Common myeloid progenitor, CD34-positive (primary cell): ENCODE results near the gene SLC8A1.

ENCODE experiments used
- CTCF ChIA-PET: fragments of 350-600 bp; sonication (Branson Sonifier 250); formaldehyde crosslinking; loops from one replicate; lab custom pipeline; 2021; ENCODE audit warnings: antibody characterized with exemption; lab: Charles Lee
- POLR2A ChIA-PET: fragments of 350-600 bp; sonication (Branson Sonifier 250); formaldehyde crosslinking; loops from one replicate; lab custom pipeline; 2021; ENCODE audit warnings: antibody characterized with exemption; lab: Charles Lee
- DNase-seq, 3 donors: peaks; one replicate each; pipeline versions ENCODE4 v3.0.0 to v3.0.0-alpha.2; 2013
- H3K27ac ChIP-seq, 2 experiments: 1 replicate in 1 of 2; 2 replicates in 1 of 2; pipeline ENCODE4 v1.7.0; 2013; ENCODE audit warnings: inconsistent platforms in 2 of 2, low read length in 2 of 2, mild to moderate bottlenecking in 2 of 2, low read depth in 1 of 2, moderate library complexity in 1 of 2; ENCODE audit not compliant: severe bottlenecking in 2 of 2, insufficient read depth in 1 of 2, poor library complexity in 1 of 2
- H3K27me3 ChIP-seq, 5 experiments: replicated peaks in 2 of 5; 1 replicate in 3 of 5; 2 replicates in 2 of 5; pipeline versions ENCODE4 v1.6.1 to v1.7.0; 2013; ENCODE audit warnings: low read length in 4 of 5, mild to moderate bottlenecking in 2 of 5, moderate library complexity in 2 of 5, inconsistent platforms in 1 of 5; ENCODE audit not compliant: insufficient read depth in 5 of 5, control insufficient read depth in 4 of 5
- H3K36me3 ChIP-seq, 4 experiments: 1 replicate in 2 of 4; 2 replicates in 2 of 4; pipeline versions ENCODE4 v1.6.1 to v1.7.0; 2013; ENCODE audit warnings: low read length in 3 of 4, control low read depth in 1 of 4, mild to moderate bottlenecking in 1 of 4; ENCODE audit not compliant: control insufficient read depth in 4 of 4, insufficient read depth in 4 of 4
- H3K4me1 ChIP-seq, 4 experiments: 1 replicate in 3 of 4; 2 replicates in 1 of 4; pipeline versions ENCODE4 v1.6.1 to v1.7.1; 2013; ENCODE audit warnings: low read length in 3 of 4, mild to moderate bottlenecking in 3 of 4, control low read depth in 1 of 4, inconsistent platforms in 1 of 4, moderate library complexity in 1 of 4; ENCODE audit not compliant: control insufficient read depth in 4 of 4, insufficient read depth in 4 of 4; ENCODE audit errors: control extremely low read depth in 1 of 4
- H3K4me3 ChIP-seq, 7 experiments: 1 replicate in 4 of 7; 2 replicates in 3 of 7; pipeline versions ENCODE4 v1.5.1 to v1.7.0; 2013; ENCODE audit warnings: mild to moderate bottlenecking in 7 of 7, low read length in 6 of 7, moderate library complexity in 6 of 7, inconsistent platforms in 2 of 7, low read depth in 2 of 7, control low read depth in 1 of 7; ENCODE audit not compliant: insufficient read depth in 4 of 7, control insufficient read depth in 1 of 7; ENCODE audit errors: extremely low read depth in 1 of 7
- H3K9me3 ChIP-seq, 5 experiments: 1 replicate in 4 of 5; 2 replicates in 1 of 5; pipeline versions ENCODE4 v1.6.1 to v1.7.1; 2013; ENCODE audit warnings: low read length in 4 of 5, mild to moderate bottlenecking in 2 of 5, inconsistent platforms in 1 of 5, low read depth in 1 of 5, moderate library complexity in 1 of 5; ENCODE audit not compliant: control insufficient read depth in 4 of 5, insufficient read depth in 2 of 5; ENCODE audit errors: control extremely low read depth in 1 of 5
- WGBS: methylation state at CpG from one replicate; pipeline ENCODE4 v1.1.5; 2013; ENCODE audit not compliant: insufficient coverage; 5-methylcytosine and 5-hydroxymethylcytosine counted together

The SLC8A1 gene

GRCh38 chr2:40310303-40310702 lies 141.6 kb downstream of the SLC8A1 start:
- Histone ChIP-seq H3K9me3 (peaks cover 0 to 2% (median 0%) of the 10 kb centered on the region in 5 experiments), H3K27me3 (no peaks in the 10 kb centered on the region), H3K27ac (no peak overlapping the region), H3K36me3 (no peaks in the 10 kb centered on the region), H3K4me3 (no peak overlapping the region), H3K4me1 (no peaks in the 10 kb centered on the region)
- ChIA-PET CTCF (interaction anchor here (0.6 to 0.7 kb wide), 2 partner anchors 9 to 21 kb away, joined by 3 read pairs; no protein-coding TSS in a partner anchor), POLR2A (no interaction called here)
- DNase-seq = no peak
- WGBS = 80% methylated on average over 1 of the region's 1 CpG

GRCh38 chr2:40304340-40304739 lies 147.6 kb downstream of the SLC8A1 start:
- DNase-seq = no peak
- ChIA-PET POLR2A (interaction anchor here (0.5 kb wide), 1 partner anchor 113 kb away, joined by 3 read pairs; no protein-coding TSS in a partner anchor), CTCF (no interaction called here)
- H3K9me3 ChIP-seq = no peaks in the 10 kb centered on the region
- H3K27me3 ChIP-seq = no peaks in the 10 kb centered on the region
- H3K4me3 ChIP-seq = no peak overlapping the region
- H3K4me1 ChIP-seq = no peaks in the 10 kb centered on the region
- no peak overlapping the region for H3K27ac ChIP-seq
- no peaks in the 10 kb centered on the region for H3K36me3 ChIP-seq
- WGBS = 90% methylated on average over 8 of the region's 8 CpGs

- H3K27ac ChIP-seq = no peak overlapping the region
- POLR2A ChIA-PET = no interaction called here
- H3K27me3 ChIP-seq = no peaks in the 10 kb centered on the region
- H3K4me3 ChIP-seq = no peak overlapping the region
- no peaks in the 10 kb centered on the region for H3K4me1 ChIP-seq
- CTCF ChIA-PET = no interaction called here
- no peaks in the 10 kb centered on the region for H3K36me3 ChIP-seq
- H3K9me3 ChIP-seq = no peaks in the 10 kb centered on the region
- 49% methylated on average over 2 of the region's 4 CpGs for WGBS
- no peak for DNase-seq
These were observed 148.1 kb downstream of the SLC8A1 start for GRCh38 chr2:40303746-40304145.

- Histone ChIP-seq H3K27ac (no peak overlapping the region), H3K36me3 (no peaks in the 10 kb centered on the region), H3K4me1 (no peaks in the 10 kb centered on the region), H3K27me3 (no peaks in the 10 kb centered on the region), H3K4me3 (no peak overlapping the region), H3K9me3 (no peaks in the 10 kb centered on the region)
- WGBS = no CpG with 5 or more reads among the region's 2 CpGs
- CTCF ChIA-PET = no interaction called here
- POLR2A ChIA-PET = no interaction called here
- DNase-seq = no peak
These were observed 149.1 kb downstream of the SLC8A1 start for GRCh38 chr2:40302751-40303325.

- POLR2A ChIA-PET = no interaction called here
- 83% methylated on average over 4 of the region's 6 CpGs for WGBS
- CTCF ChIA-PET = no interaction called here
- H3K4me1 ChIP-seq = no peaks in the 10 kb centered on the region
- H3K36me3 ChIP-seq = no peaks in the 10 kb centered on the region
- no peaks in the 10 kb centered on the region for H3K9me3 ChIP-seq
- no peak overlapping the region for H3K4me3 ChIP-seq
- no peaks in the 10 kb centered on the region for H3K27me3 ChIP-seq
- DNase-seq = no peak
- H3K27ac ChIP-seq = no peak overlapping the region
These were observed 151.5 kb downstream of the SLC8A1 start for GRCh38 chr2:40300391-40300790.

GRCh38 chr2:40299781-40300180 lies 152.1 kb downstream of the SLC8A1 start:
- DNase-seq = no peak
- CTCF ChIA-PET = no interaction called here
- Histone ChIP-seq H3K9me3 (no peaks in the 10 kb centered on the region), H3K27me3 (no peaks in the 10 kb centered on the region), H3K27ac (no peak overlapping the region), H3K4me3 (no peak overlapping the region), H3K36me3 (no peaks in the 10 kb centered on the region), H3K4me1 (no peaks in the 10 kb centered on the region)
- POLR2A ChIA-PET = no interaction called here
- 100% methylated on average over 2 of the region's 2 CpGs for WGBS

- Histone ChIP-seq H3K4me3 (no peak overlapping the region), H3K36me3 (no peaks in the 10 kb centered on the region), H3K4me1 (no peaks in the 10 kb centered on the region), H3K27ac (no peak overlapping the region), H3K27me3 (no peaks in the 10 kb centered on the region), H3K9me3 (no peaks in the 10 kb centered on the region)
- DNase-seq = no peak
- POLR2A ChIA-PET = no interaction called here
- CTCF ChIA-PET = no interaction called here
- 100% methylated on average over 1 of the region's 1 CpG for WGBS
These were observed 152.7 kb downstream of the SLC8A1 start for GRCh38 chr2:40299173-40299572.
